Colonic mucosa (tissue), 4 donors: ENCODE data around the gene ULBP2. TPM values are rescaled to one million over a fixed set of nuclear protein-coding genes. Genes with fewer than 3 reads are reported as not detected.
"Not testable (repeated sequence)": the region's sequence is repeated elsewhere in the genome, so short reads cannot be mapped to it uniquely, and the experiment has no call there.

Experiments
- DNase-seq: peaks from one replicate; pipeline ENCODE4 v3.0.0-alpha.2; 2020
- H3K27ac ChIP-seq: fragments of 200-600 bp; one replicate; pipeline ENCODE4 v1.8.0; 2021
- H3K27me3 ChIP-seq: fragments of 200-600 bp; one replicate; pipeline ENCODE4 v1.8.0; 2021
- H3K36me3 ChIP-seq: fragments of 200-600 bp; one replicate; pipeline ENCODE4 v1.8.0; 2021
- H3K4me1 ChIP-seq: fragments of 200-600 bp; one replicate; pipeline ENCODE4 v1.8.0; 2021; ENCODE audit warnings: mild to moderate bottlenecking
- H3K4me3 ChIP-seq: fragments of 200-600 bp; one replicate; pipeline ENCODE4 v1.8.0; 2021
- H3K9ac ChIP-seq, 2 donors: one replicate each; pipeline ENCODE4 v1.7.0; 2013; ENCODE audit warnings: control low read depth in 2 of 2, low read depth in 2 of 2, low read length in 2 of 2
- H3K9me3 ChIP-seq: fragments of 200-600 bp; one replicate; pipeline ENCODE4 v1.8.0; 2021
- CTCF ChIP-seq: fragments of 200-600 bp; IDR thresholded peaks from one replicate; pipeline ENCODE4 v1.8.0; 2022; ENCODE audit warnings: antibody characterized with exemption, mild to moderate bottlenecking
- intact Hi-C: fragments of 100-400 bp; cut with DNase I; formaldehyde crosslinking; loops from one replicate; pipeline ENCODE4 v1.14.1; 2022
- total RNA-seq, 2 donors: library from RNA; stranded (reverse); fragmentation: NEBNext Ultra II Directional in 1 of 2; extraction: Animal tissue kit (Norgen Biotek cat#: 25700) in 1 of 2; gene quantifications; one replicate each; pipeline ENCODE4 v1.2.1, GENCODE V29; 2021
- donor health status: healthy.
- donor health status: DM: no; HTN: no; CAD: no.
- donor health status: DM: no; HTN: no; CAD: no.

Gene ULBP2
- total RNA-seq, 2 donors from 2014 or later: 0.19 to 0.47 TPM

DNA sequence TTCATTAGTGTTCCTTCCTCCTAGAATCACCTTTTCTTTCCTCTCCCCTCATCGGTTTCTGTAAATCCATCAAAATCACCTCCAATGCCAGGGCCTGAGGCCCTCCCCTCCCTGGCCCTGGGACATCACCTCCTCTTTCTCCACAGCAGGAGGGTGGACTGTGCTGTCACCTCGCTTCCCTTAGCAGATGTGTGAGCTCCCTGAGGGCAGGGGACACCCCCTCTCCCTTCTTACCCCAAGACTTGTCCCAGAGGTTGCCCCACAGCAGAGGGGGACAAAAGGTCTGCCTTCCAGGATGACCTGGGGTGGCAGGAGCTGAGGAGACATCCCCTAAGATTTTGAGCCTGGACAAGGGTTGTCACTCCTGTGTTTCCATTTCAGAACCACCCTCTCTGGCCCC lies 27.8 kb downstream of the ULBP2 start:
- Histone ChIP-seq H3K36me3 (no peaks in the 10 kb centered on the region), H3K4me3 (no peak overlapping the region), H3K4me1 (no peaks in the 10 kb centered on the region), H3K9me3 (no peaks in the 10 kb centered on the region), H3K9ac (no peak overlapping the region), H3K27ac (no peak overlapping the region), H3K27me3 (peaks cover 21% of the 10 kb centered on the region)
- intact Hi-C loops: no loop called here
- TF ChIP-seq CTCF: no peak
- no peak for DNase-seq

DNA sequence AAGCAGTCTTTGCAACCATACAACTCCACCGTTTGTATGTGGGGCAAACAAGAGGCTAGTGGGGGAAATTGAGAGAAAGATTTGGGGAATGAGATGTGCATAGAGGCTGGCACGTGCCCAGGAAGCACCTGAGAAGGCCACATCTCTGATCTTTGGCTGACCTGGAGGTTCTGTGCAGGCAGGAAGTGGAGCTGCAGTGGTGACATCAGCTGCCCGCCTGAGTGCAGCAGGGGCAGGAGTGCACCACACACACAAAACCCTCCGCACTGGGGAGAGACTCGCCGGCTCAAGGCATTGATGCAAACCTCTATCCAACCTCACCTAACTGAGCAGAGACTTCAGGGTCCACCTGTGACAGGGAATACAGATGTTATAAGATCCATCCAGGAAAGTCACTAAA lies 32.6 kb downstream of the ULBP2 start:
- H3K9ac ChIP-seq, H3K27ac ChIP-seq, H3K9me3 ChIP-seq, intact Hi-C loops, H3K4me3 ChIP-seq, H3K36me3 ChIP-seq, DNase-seq, H3K27me3 ChIP-seq, H3K4me1 ChIP-seq: not testable (repeated sequence)

- H3K27me3 ChIP-seq: no peaks in the 10 kb centered on the region
- no peak for TF ChIP-seq CTCF
- intact Hi-C loops: no loop called here
These were observed 33.0 kb downstream of the ULBP2 start for GRCh38 chr6:149974825-149975224.

GRCh38 chr6:149975400-149975799 lies 33.6 kb downstream of the ULBP2 start:
- Histone ChIP-seq H3K27me3 (no peaks in the 10 kb centered on the region), H3K27ac (no peak overlapping the region), H3K9ac (no peak overlapping the region), H3K9me3 (no peaks in the 10 kb centered on the region), H3K4me3 (no peak overlapping the region), H3K4me1 (no peaks in the 10 kb centered on the region), H3K36me3 (no peaks in the 10 kb centered on the region)
- intact Hi-C loops: no loop called here
- no peak for TF ChIP-seq CTCF
- no peak for DNase-seq

More at GRCh38 chr6:149974825-149975224, 33.0 kb downstream of the ULBP2 start:
- no peaks in the 10 kb centered on the region for H3K9me3 ChIP-seq
- no peaks in the 10 kb centered on the region for H3K4me1 ChIP-seq
- H3K9ac ChIP-seq: no peak overlapping the region
- DNase-seq: no peak
- H3K27ac ChIP-seq: no peak overlapping the region
- no peaks in the 10 kb centered on the region for H3K36me3 ChIP-seq
- no peak overlapping the region for H3K4me3 ChIP-seq

- no peaks in the 10 kb centered on the region for H3K36me3 ChIP-seq
- H3K27me3 ChIP-seq: peaks cover 5% of the 10 kb centered on the region
- no peaks in the 10 kb centered on the region for H3K9me3 ChIP-seq
- H3K4me1 ChIP-seq: no peaks in the 10 kb centered on the region
- TF ChIP-seq CTCF: no peak
- no peak overlapping the region for H3K27ac ChIP-seq
- intact Hi-C loops: no loop called here
- no peak for DNase-seq
- no peak overlapping the region for H3K9ac ChIP-seq
- H3K4me3 ChIP-seq: no peak overlapping the region
These were observed 35.4 kb downstream of the ULBP2 start for GRCh38 chr6:149977221-149977620.

DNA sequence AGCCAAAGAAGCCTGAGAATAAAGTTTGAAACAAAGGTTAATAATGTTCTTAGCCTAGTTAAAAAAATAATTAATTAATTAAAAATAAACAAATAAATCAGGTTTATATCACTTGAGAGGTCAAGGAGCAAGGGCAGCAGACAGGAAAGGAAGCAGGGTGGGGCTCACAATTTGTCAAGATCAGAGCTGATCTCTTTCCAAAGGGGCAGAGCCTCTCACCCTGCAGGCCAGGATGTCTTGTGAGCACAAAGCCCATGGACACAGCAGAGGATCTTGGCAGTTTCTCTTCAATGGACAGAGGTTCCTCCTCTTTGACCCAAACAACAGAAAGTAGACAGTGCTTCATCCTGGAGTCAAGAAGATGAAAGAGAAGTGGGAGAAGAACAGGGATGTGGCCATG lies 36.8 kb downstream of the ULBP2 start:
- Histone ChIP-seq H3K36me3 (no peaks in the 10 kb centered on the region), H3K9ac (no peak overlapping the region), H3K4me1 (no peaks in the 10 kb centered on the region), H3K27me3 (peaks cover 17% of the 10 kb centered on the region), H3K9me3 (no peaks in the 10 kb centered on the region), H3K27ac (no peak overlapping the region), H3K4me3 (no peak overlapping the region)
- TF ChIP-seq CTCF: no peak
- intact Hi-C loops: no loop called here
- no peak for DNase-seq
